HepG2 (cell line): Measurements from ENCODE around the gene ZNF20. TPM values are rescaled to one million over a fixed set of nuclear protein-coding genes. Genes with fewer than 3 reads are reported as not detected.

Experiments
- AHR ChIP-seq: IDR thresholded peaks from 2 replicates; pipeline ENCODE4 v1.6.1; 2018; ENCODE audit warnings: missing genetic modification reagents, missing compliant biosample characterization
- ARID2 ChIP-seq: sonication (generic); formaldehyde crosslinking; IDR thresholded peaks from 2 replicates; pipeline ENCODE4 v1.8.1; 2022; ENCODE audit warnings: mild to moderate bottlenecking, missing genetic modification reagents, borderline replicate concordance
- CBX1 ChIP-seq: IDR thresholded peaks from one replicate; pipeline ENCODE4 v1.6.1; 2016; ENCODE audit warnings: antibody characterized with exemption, low read depth
- CCDC6 ChIP-seq: sonication (generic); formaldehyde crosslinking; IDR thresholded peaks from 2 replicates; pipeline ENCODE4 v1.8.1; 2022; ENCODE audit warnings: mild to moderate bottlenecking, missing genetic modification reagents, moderate library complexity
- CHD2 ChIP-seq: IDR thresholded peaks from 2 replicates; pipeline ENCODE4 v1.6.1; 2011; ENCODE audit warnings: low read depth, low read length, improper control_type of control experiment
- CTCF ChIP-seq: sonication (generic); formaldehyde crosslinking; IDR thresholded peaks from 2 replicates; pipeline ENCODE4 v1.5.0; 2020; ENCODE audit warnings: mild to moderate bottlenecking, missing genetic modification reagents, moderate library complexity
- FOXO1 ChIP-seq: sonication (generic); formaldehyde crosslinking; IDR thresholded peaks from 2 replicates; pipeline ENCODE4 v1.4.0; 2020; ENCODE audit warnings: missing genetic modification reagents
- GATA4 ChIP-seq: sonication (generic); IDR thresholded peaks from 2 replicates; pipeline ENCODE4 v1.6.1; 2016; ENCODE audit warnings: antibody characterized with exemption, low read depth, borderline replicate concordance
- GATAD1 ChIP-seq: IDR thresholded peaks from 2 replicates; pipeline ENCODE4 v1.6.1; 2016; ENCODE audit warnings: missing genetic modification reagents, missing compliant biosample characterization
- KDM6A ChIP-seq: IDR thresholded peaks from 2 replicates; pipeline ENCODE4 v1.6.1; 2016; ENCODE audit warnings: low read depth
- KLF6 ChIP-seq: IDR thresholded peaks from 2 replicates; pipeline ENCODE4 v1.8.0; 2016; ENCODE audit warnings: missing biosample characterization, missing genetic modification reagents
- MEF2D ChIP-seq: sonication (generic); formaldehyde crosslinking; IDR thresholded peaks from 2 replicates; pipeline ENCODE4 v1.5.1; 2020; ENCODE audit warnings: mild to moderate bottlenecking, missing genetic modification reagents
- MXD3 ChIP-seq: IDR thresholded peaks from 2 replicates; pipeline ENCODE4 v1.6.1; 2016; ENCODE audit warnings: mild to moderate bottlenecking, missing biosample characterization, missing genetic modification reagents
- POLR2A ChIP-seq, 2 experiments: IDR thresholded peaks; 2 replicates each; pipeline ENCODE4 v1.6.1; 2011; ENCODE audit warnings: low read depth in 2 of 2, low read length in 2 of 2, mild to moderate bottlenecking in 1 of 2, moderate library complexity in 1 of 2; ENCODE audit not compliant: insufficient read depth in 1 of 2
- SATB2 ChIP-seq: sonication (generic); formaldehyde crosslinking; IDR thresholded peaks from 2 replicates; pipeline ENCODE4 v1.5.0; 2020; ENCODE audit warnings: missing genetic modification reagents
- TOPORS ChIP-seq: sonication (generic); formaldehyde crosslinking; IDR thresholded peaks from 2 replicates; pipeline ENCODE4 v1.8.0; 2023; ENCODE audit warnings: mild to moderate bottlenecking, missing genetic modification reagents
- TSC22D2 ChIP-seq: sonication (generic); formaldehyde crosslinking; IDR thresholded peaks from 2 replicates; pipeline ENCODE4 v1.5.1; 2020; ENCODE audit warnings: missing genetic modification reagents, mild to moderate bottlenecking, borderline replicate concordance
- ZNF274 ChIP-seq: sonication (generic); formaldehyde crosslinking; IDR thresholded peaks from 2 replicates; pipeline ENCODE4 v1.5.1; 2020; ENCODE audit warnings: mild to moderate bottlenecking, missing genetic modification reagents
- polyA plus RNA-seq, 8 experiments: library from polyadenylated mRNA; depleted of rRNA in 3 of 8; stranded (reverse) in 7 of 8; unstranded in 1 of 8; fragments of >200 nt; fragmentation: Illumina TruSeq in 4 of 8; extraction: Trizol in 4 of 8; gene quantifications; 2 replicates each; pipeline versions ENCODE4 v1.2.1 to v1.2.3, GENCODE V29; 2011 to 2016; ENCODE audit warnings: low read depth in 4 of 8, missing spikeins in 1 of 8, mixed read lengths in 1 of 8; ENCODE audit not compliant: insufficient read depth in 1 of 8
- total RNA-seq, 5 experiments: library from RNA; depleted of rRNA; stranded (reverse); fragments of >200 nt; fragmentation: Illumina TruSeq; extraction: Trizol; gene quantifications; 2 replicates each; pipeline ENCODE4 v1.2.3, GENCODE V29; 2016; ENCODE audit warnings: low read depth in 1 of 5
- TF ChIP-seq, protein P1 (sequence below): sonication (generic); IDR thresholded peaks from 2 replicates; pipeline ENCODE4 v1.6.1; 2016; ENCODE audit warnings: low read depth, borderline replicate concordance

The ZNF20 gene
- total and polyA plus RNA-seq, 2 of the 13 experiments (the other 11 are each of a cell fraction or from before 2014, with no cell fraction given), result 1.6 to 8.0 TPM

DNA sequence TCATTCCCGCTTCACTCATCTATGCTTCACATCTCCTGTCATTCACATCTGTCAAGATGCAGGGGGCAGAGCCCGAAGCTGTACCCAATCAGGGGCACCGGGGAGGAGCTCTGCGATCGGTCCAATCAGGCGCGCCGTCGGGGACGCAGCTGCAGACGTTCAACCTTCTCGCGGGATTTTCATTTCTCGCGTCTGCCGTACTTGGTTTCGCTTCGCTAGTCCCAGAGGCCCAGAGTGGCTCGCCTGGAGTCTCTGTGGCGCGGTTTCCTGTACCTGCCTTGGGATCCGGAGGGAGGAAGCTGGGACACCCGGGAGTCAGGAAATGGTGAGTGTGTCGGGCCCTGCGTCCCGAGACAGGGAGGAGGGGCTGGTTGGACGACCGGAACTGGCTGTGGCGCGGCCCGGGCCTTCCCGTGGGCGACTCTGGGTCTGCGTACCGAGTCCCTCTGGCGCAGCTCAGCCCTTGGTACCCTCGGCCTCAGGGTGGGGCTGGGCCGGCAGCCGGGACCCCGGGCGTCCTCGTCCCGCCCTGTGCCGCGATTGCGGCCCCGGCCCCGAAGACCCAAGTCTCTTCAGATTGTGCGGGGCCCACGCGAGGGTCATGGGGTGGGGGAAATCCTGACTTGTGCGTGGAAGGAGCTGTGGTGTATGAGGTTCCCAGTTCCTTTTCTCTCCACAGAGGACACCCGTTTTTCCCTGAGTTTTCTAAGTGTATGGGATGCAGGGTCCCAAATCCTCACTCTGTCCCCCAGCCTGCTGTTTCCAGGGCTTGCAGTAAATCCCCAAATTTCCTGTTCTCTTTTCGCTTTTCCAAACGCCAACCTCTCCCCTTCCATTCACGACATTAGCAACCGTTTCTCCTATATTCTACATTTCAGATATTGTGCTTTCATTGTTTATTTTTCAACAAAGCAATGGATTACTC, 23.0 kb upstream of the ZNF20 start, which contains the start of gene ZNF136 (continued):
- TF ChIP-seq FOXO1 (CRISPR knock-in tag), result peak; percentile 17; the same call in 1 of the 2 replicates
- TF ChIP-seq CBX1, result no peak
- TF ChIP-seq SATB2, result 0 out of 2 replicates have a peak, but pooled peaks have one; percentile 18
- 0 out of 2 replicates have a peak, but pooled peaks have one; percentile 30 for TF ChIP-seq GATA4
- peak; percentile 83 for TF ChIP-seq ZNF274
- TF ChIP-seq, protein P1, sequence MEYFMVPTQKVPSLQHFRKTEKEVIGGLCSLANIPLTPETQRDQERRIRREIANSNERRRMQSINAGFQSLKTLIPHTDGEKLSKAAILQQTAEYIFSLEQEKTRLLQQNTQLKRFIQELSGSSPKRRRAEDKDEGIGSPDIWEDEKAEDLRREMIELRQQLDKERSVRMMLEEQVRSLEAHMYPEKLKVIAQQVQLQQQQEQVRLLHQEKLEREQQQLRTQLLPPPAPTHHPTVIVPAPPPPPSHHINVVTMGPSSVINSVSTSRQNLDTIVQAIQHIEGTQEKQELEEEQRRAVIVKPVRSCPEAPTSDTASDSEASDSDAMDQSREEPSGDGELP, result peak; percentile 72; the same call in 1 of the 2 replicates
- peak; percentile 66; the same call in 1 of the 2 replicates for TF ChIP-seq AHR (CRISPR knock-in tag)
- TF ChIP-seq MEF2D (CRISPR knock-in tag), result 0 out of 2 replicates have a peak, but pooled peaks have one; percentile 48
- peak; percentile 96 for TF ChIP-seq CHD2
- no peak for TF ChIP-seq TOPORS (CRISPR knock-in tag)
- TF ChIP-seq TSC22D2 (CRISPR knock-in tag), result peak; percentile 47; the same call in 1 of the 2 replicates
- no peak for TF ChIP-seq CCDC6 (CRISPR knock-in tag)
- TF ChIP-seq ARID2 (CRISPR knock-in tag), result peak; percentile 77; the same call in 1 of the 2 replicates
- peak; percentile 82 for TF ChIP-seq GATAD1 (CRISPR knock-in tag)
- no peak for TF ChIP-seq KDM6A
- 0 out of 2 replicates have a peak, but pooled peaks have one; percentile 30 for TF ChIP-seq MXD3 (CRISPR knock-in tag)
- TF ChIP-seq POLR2A (IDR thresholded peaks at IDR 0.05; ENCODE audit: insufficient read depth in 1 of 2, low read depth in 2 of 2, low read length in 2 of 2), result peak; percentile 77 to 81
- TF ChIP-seq CTCF (CRISPR knock-in tag), result 0 out of 2 replicates have a peak, but pooled peaks have one; percentile 7
- peak; percentile 26; the same call in 1 of the 2 replicates for TF ChIP-seq KLF6 (CRISPR knock-in tag)
